Testis (tissue), 2 donors: ENCODE data around the gene GNMT.

Experiments
- POLR2A ChIP-seq: fragments of 450-650 bp; IDR thresholded peaks from one replicate; pipeline ENCODE4 v1.6.1; 2017; ENCODE audit warnings: antibody characterized with exemption, mild to moderate bottlenecking, moderate library complexity
- TF ChIP-seq, protein P1 (sequence below), 3 experiments: fragments of 450-650 bp in 2 of 3; fragments of 200-600 bp in 1 of 3; sonication (generic) in 1 of 3; IDR thresholded peaks; one replicate each; pipeline ENCODE4 v1.5.1; 2016 to 2019; ENCODE audit warnings: antibody characterized with exemption in 3 of 3, mild to moderate bottlenecking in 2 of 3, moderate library complexity in 1 of 3

DNA sequence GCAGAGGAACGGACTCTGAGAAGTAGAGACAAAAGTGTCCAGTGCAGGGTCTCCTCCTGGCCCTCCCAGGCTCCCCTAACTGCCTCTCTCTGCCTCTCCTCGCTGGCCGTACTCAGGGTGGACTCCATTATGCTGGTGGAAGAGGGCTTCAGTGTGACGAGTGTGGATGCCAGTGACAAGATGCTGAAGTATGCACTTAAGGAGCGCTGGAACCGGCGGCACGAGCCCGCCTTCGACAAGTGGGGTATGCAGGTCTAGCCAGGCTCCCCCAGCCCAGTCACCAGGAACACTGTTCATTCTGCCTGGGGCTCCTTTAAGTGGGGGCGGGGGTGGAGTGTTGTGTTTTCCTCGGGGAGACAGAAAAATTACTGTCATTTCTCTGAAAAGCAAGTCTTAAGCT lies 1.5 kb downstream of the GNMT start:
- TF ChIP-seq, protein P1, sequence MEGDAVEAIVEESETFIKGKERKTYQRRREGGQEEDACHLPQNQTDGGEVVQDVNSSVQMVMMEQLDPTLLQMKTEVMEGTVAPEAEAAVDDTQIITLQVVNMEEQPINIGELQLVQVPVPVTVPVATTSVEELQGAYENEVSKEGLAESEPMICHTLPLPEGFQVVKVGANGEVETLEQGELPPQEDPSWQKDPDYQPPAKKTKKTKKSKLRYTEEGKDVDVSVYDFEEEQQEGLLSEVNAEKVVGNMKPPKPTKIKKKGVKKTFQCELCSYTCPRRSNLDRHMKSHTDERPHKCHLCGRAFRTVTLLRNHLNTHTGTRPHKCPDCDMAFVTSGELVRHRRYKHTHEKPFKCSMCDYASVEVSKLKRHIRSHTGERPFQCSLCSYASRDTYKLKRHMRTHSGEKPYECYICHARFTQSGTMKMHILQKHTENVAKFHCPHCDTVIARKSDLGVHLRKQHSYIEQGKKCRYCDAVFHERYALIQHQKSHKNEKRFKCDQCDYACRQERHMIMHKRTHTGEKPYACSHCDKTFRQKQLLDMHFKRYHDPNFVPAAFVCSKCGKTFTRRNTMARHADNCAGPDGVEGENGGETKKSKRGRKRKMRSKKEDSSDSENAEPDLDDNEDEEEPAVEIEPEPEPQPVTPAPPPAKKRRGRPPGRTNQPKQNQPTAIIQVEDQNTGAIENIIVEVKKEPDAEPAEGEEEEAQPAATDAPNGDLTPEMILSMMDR (IDR thresholded peaks at IDR 0.05): no peak
- no peak for TF ChIP-seq POLR2A
